Mammary epithelial cell (primary cell): ENCODE data around the gene DIS3L2.

Source experiments
- EZH2 ChIP-seq: IDR thresholded peaks from 2 replicates; pipeline ENCODE4 v1.6.1; 2012; ENCODE audit warnings: low read length, inconsistent platforms, borderline replicate concordance
- TF ChIP-seq, protein P1 (sequence below), 2 donors: IDR thresholded peaks in 1 of 2; conservative IDR thresholded peaks in 1 of 2; 2 replicates each; pipeline ENCODE4 v1.5.1; 2011 to 2012; ENCODE audit warnings: inconsistent platforms in 2 of 2, low read length in 2 of 2, mild to moderate bottlenecking in 2 of 2, control low read depth in 1 of 2, low read depth in 1 of 2; ENCODE audit not compliant: insufficient read depth in 1 of 2; ENCODE audit errors: extremely low read depth in 1 of 2

GRCh38 chr2:232236200-232236599, 274.7 kb downstream of the DIS3L2 start:
- TF ChIP-seq, protein P1, sequence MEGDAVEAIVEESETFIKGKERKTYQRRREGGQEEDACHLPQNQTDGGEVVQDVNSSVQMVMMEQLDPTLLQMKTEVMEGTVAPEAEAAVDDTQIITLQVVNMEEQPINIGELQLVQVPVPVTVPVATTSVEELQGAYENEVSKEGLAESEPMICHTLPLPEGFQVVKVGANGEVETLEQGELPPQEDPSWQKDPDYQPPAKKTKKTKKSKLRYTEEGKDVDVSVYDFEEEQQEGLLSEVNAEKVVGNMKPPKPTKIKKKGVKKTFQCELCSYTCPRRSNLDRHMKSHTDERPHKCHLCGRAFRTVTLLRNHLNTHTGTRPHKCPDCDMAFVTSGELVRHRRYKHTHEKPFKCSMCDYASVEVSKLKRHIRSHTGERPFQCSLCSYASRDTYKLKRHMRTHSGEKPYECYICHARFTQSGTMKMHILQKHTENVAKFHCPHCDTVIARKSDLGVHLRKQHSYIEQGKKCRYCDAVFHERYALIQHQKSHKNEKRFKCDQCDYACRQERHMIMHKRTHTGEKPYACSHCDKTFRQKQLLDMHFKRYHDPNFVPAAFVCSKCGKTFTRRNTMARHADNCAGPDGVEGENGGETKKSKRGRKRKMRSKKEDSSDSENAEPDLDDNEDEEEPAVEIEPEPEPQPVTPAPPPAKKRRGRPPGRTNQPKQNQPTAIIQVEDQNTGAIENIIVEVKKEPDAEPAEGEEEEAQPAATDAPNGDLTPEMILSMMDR (conservative IDR thresholded peaks at IDR 0.05 in 1 of 2, IDR thresholded peaks at IDR 0.05 in 1 of 2; ENCODE audit: extremely low read depth in 1 of 2, insufficient read depth in 1 of 2, low read depth in 1 of 2, low read length in 2 of 2): no peak
- TF ChIP-seq EZH2: no peak
